HEK293 (cell line): ENCODE data around the gene PKN1.

ENCODE experiments used
- FEZF1 ChIP-seq: fragments of 450-650 bp; formaldehyde crosslinking; IDR thresholded peaks from 2 replicates; pipeline ENCODE4 v1.5.1; 2016; ENCODE audit warnings: missing biosample characterization, missing genetic modification characterization
- GLI4 ChIP-seq: fragments of 450-650 bp; formaldehyde crosslinking; IDR thresholded peaks from 2 replicates; pipeline ENCODE4 v1.5.1; 2016; ENCODE audit warnings: missing biosample characterization, missing genetic modification characterization
- HOXC10 ChIP-seq: sonication (generic); formaldehyde crosslinking; IDR thresholded peaks from 2 replicates; pipeline ENCODE4 v1.8.1; 2023; ENCODE audit warnings: mild to moderate bottlenecking, missing genetic modification reagents
- KLF1 ChIP-seq: fragments of 450-650 bp; formaldehyde crosslinking; IDR thresholded peaks from 2 replicates; pipeline ENCODE4 v1.5.1; 2016; ENCODE audit warnings: missing biosample characterization, missing genetic modification characterization
- KLF16 ChIP-seq: fragments of 450-650 bp; formaldehyde crosslinking; IDR thresholded peaks from 2 replicates; pipeline ENCODE4 v1.5.1; 2017; ENCODE audit warnings: missing biosample characterization, missing genetic modification characterization
- RBAK ChIP-seq: fragments of 450-650 bp; formaldehyde crosslinking; IDR thresholded peaks from 2 replicates; pipeline ENCODE4 v1.5.1; 2016; ENCODE audit warnings: missing biosample characterization, missing genetic modification characterization
- ZBTB7A ChIP-seq: fragments of 450-650 bp; formaldehyde crosslinking; IDR thresholded peaks from 2 replicates; pipeline ENCODE4 v1.5.1; 2016; ENCODE audit warnings: low read depth, missing biosample characterization, missing genetic modification characterization
- ZNF24 ChIP-seq: fragments of 450-650 bp; formaldehyde crosslinking; IDR thresholded peaks from 2 replicates; pipeline ENCODE4 v1.5.1; 2016; ENCODE audit warnings: missing biosample characterization, missing genetic modification characterization
- ZNF248 ChIP-seq: fragments of 450-650 bp; formaldehyde crosslinking; IDR thresholded peaks from 2 replicates; pipeline ENCODE4 v1.5.1; 2017; ENCODE audit warnings: missing biosample characterization, missing genetic modification characterization
- ZNF341 ChIP-seq: fragments of 450-650 bp; formaldehyde crosslinking; IDR thresholded peaks from 2 replicates; pipeline ENCODE4; 2016; ENCODE audit warnings: low read depth, missing biosample characterization, missing genetic modification characterization
- ZNF426 ChIP-seq: fragments of 450-650 bp; formaldehyde crosslinking; IDR thresholded peaks from 2 replicates; pipeline ENCODE4 v1.5.1; 2017; ENCODE audit warnings: missing biosample characterization, missing genetic modification characterization, mild to moderate bottlenecking, inconsistent platforms, moderate library complexity
- ZNF555 ChIP-seq: fragments of 450-650 bp; formaldehyde crosslinking; conservative IDR thresholded peaks from 2 replicates; pipeline ENCODE4 v1.5.1; 2017; ENCODE audit warnings: missing biosample characterization, mild to moderate bottlenecking, missing genetic modification characterization, inconsistent platforms
- ZNF830 ChIP-seq: fragments of 450-650 bp; IDR thresholded peaks from 2 replicates; pipeline ENCODE4 v1.5.0; 2018; ENCODE audit warnings: missing biosample characterization, missing genetic modification characterization, low read depth, mild to moderate bottlenecking, moderate library complexity
- TF ChIP-seq, protein P1 (sequence below): fragments of 450-650 bp; formaldehyde crosslinking; IDR thresholded peaks from 2 replicates; pipeline ENCODE4 v1.5.1; 2016; ENCODE audit warnings: missing biosample characterization, missing genetic modification characterization
- TF ChIP-seq, protein P2 (sequence below): fragments of 450-650 bp; formaldehyde crosslinking; IDR thresholded peaks from 2 replicates; pipeline ENCODE4 v1.5.1; 2016; ENCODE audit warnings: missing biosample characterization, missing genetic modification characterization
- TF ChIP-seq, protein P3 (sequence below): fragments of 450-650 bp; formaldehyde crosslinking; IDR thresholded peaks from 2 replicates; pipeline ENCODE4 v1.5.1; 2016; ENCODE audit warnings: missing biosample characterization, missing genetic modification characterization
- TF ChIP-seq, protein P4 (sequence below): fragments of 450-650 bp; formaldehyde crosslinking; IDR thresholded peaks from 2 replicates; pipeline ENCODE4 v1.5.1; 2017; ENCODE audit warnings: missing biosample characterization, mild to moderate bottlenecking, missing genetic modification characterization, moderate library complexity
- TF ChIP-seq, protein P5 (sequence below): fragments of 450-650 bp; formaldehyde crosslinking; IDR thresholded peaks from 2 replicates; pipeline ENCODE4 v1.5.1; 2016; ENCODE audit warnings: missing biosample characterization, missing genetic modification characterization, borderline replicate concordance
- TF ChIP-seq, protein P6 (sequence below): IDR thresholded peaks from 2 replicates; pipeline ENCODE4 v1.6.1; 2011; ENCODE audit warnings: mild to moderate bottlenecking, low read depth, low read length, borderline replicate concordance

PKN1 gene

DNA sequence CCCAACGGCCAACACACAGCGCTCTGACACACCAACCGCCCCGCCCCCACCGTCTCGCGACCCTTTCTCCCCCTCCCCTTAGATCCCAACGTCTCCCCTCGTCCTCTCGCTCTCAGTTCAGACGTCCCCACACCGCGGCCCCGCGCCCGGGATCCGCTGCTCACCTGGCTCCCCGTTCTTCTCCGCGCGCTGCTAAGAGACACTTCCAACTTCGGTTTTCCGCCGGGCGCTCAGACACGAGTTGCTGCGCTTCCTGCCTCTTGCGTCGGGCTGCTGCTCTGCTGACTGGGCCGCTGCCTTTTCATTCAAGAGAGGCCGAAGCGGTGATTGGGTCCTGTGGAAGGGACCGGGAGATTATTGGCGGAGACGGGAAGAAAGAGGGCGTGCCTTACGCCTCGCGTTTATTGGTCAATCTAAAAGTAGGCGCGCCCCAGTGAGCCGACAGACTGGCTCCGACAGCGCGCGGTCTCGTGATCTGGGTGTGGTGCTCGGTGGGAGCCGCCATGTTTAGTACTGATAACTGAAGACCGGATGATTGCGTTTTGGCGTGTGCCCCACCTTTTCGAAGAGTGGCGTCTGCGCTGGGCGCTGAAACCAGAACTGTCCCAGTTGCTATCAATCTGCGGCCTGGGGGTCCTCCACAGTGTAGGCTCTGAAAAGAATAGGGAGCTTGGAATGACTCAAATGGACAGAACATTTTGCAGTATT lies 13.8 kb upstream of the PKN1 start, which contains the start of gene DDX39A (continued):
- TF ChIP-seq, protein P1, sequence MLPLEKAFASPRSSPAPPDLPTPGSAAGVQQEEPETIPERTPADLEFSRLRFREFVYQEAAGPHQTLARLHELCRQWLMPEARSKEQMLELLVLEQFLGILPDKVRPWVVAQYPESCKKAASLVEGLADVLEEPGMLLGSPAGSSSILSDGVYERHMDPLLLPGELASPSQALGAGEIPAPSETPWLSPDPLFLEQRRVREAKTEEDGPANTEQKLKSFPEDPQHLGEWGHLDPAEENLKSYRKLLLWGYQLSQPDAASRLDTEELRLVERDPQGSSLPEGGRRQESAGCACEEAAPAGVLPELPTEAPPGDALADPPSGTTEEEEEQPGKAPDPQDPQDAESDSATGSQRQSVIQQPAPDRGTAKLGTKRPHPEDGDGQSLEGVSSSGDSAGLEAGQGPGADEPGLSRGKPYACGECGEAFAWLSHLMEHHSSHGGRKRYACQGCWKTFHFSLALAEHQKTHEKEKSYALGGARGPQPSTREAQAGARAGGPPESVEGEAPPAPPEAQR (tag by site-specific recombination): no peak
- TF ChIP-seq ZNF341 (tag by site-specific recombination) (no peak), ZBTB7A (tag by site-specific recombination) (no peak), ZNF830 (tag by site-specific recombination) (no peak), KLF16 (tag by site-specific recombination) (peak; percentile 79; the same call in 1 of the 2 replicates), ZNF248 (tag by site-specific recombination) (no peak), ZNF24 (tag by site-specific recombination) (no peak), RBAK (tag by site-specific recombination) (no peak), ZNF555 (tag by site-specific recombination) (no peak), HOXC10 (CRISPR knock-in tag) (no peak), ZNF426 (tag by site-specific recombination) (no peak), FEZF1 (tag by site-specific recombination) (no peak), GLI4 (tag by site-specific recombination) (no peak), KLF1 (peak; percentile 58)
- TF ChIP-seq, protein P2, sequence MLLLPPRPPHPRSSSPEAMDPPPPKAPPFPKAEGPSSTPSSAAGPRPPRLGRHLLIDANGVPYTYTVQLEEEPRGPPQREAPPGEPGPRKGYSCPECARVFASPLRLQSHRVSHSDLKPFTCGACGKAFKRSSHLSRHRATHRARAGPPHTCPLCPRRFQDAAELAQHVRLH (tag by site-specific recombination): no peak
- TF ChIP-seq, protein P3, sequence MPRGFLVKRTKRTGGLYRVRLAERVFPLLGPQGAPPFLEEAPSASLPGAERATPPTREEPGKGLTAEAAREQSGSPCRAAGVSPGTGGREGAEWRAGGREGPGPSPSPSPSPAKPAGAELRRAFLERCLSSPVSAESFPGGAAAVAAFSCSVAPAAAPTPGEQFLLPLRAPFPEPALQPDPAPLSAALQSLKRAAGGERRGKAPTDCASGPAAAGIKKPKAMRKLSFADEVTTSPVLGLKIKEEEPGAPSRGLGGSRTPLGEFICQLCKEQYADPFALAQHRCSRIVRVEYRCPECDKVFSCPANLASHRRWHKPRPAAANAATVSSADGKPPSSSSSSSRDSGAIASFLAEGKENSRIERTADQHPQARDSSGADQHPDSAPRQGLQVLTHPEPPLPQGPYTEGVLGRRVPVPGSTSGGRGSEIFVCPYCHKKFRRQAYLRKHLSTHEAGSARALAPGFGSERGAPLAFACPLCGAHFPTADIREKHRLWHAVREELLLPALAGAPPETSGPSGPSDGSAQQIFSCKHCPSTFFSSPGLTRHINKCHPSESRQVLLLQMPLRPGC (tag by site-specific recombination): peak; percentile 55; the same call in 1 of the 2 replicates
- TF ChIP-seq, protein P4, sequence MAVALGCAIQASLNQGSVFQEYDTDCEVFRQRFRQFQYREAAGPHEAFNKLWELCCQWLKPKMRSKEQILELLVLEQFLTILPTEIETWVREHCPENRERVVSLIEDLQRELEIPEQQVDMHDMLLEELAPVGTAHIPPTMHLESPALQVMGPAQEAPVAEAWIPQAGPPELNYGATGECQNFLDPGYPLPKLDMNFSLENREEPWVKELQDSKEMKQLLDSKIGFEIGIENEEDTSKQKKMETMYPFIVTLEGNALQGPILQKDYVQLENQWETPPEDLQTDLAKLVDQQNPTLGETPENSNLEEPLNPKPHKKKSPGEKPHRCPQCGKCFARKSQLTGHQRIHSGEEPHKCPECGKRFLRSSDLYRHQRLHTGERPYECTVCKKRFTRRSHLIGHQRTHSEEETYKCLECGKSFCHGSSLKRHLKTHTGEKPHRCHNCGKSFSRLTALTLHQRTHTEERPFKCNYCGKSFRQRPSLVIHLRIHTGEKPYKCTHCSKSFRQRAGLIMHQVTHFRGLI: peak; percentile 57
- TF ChIP-seq, protein P5, sequence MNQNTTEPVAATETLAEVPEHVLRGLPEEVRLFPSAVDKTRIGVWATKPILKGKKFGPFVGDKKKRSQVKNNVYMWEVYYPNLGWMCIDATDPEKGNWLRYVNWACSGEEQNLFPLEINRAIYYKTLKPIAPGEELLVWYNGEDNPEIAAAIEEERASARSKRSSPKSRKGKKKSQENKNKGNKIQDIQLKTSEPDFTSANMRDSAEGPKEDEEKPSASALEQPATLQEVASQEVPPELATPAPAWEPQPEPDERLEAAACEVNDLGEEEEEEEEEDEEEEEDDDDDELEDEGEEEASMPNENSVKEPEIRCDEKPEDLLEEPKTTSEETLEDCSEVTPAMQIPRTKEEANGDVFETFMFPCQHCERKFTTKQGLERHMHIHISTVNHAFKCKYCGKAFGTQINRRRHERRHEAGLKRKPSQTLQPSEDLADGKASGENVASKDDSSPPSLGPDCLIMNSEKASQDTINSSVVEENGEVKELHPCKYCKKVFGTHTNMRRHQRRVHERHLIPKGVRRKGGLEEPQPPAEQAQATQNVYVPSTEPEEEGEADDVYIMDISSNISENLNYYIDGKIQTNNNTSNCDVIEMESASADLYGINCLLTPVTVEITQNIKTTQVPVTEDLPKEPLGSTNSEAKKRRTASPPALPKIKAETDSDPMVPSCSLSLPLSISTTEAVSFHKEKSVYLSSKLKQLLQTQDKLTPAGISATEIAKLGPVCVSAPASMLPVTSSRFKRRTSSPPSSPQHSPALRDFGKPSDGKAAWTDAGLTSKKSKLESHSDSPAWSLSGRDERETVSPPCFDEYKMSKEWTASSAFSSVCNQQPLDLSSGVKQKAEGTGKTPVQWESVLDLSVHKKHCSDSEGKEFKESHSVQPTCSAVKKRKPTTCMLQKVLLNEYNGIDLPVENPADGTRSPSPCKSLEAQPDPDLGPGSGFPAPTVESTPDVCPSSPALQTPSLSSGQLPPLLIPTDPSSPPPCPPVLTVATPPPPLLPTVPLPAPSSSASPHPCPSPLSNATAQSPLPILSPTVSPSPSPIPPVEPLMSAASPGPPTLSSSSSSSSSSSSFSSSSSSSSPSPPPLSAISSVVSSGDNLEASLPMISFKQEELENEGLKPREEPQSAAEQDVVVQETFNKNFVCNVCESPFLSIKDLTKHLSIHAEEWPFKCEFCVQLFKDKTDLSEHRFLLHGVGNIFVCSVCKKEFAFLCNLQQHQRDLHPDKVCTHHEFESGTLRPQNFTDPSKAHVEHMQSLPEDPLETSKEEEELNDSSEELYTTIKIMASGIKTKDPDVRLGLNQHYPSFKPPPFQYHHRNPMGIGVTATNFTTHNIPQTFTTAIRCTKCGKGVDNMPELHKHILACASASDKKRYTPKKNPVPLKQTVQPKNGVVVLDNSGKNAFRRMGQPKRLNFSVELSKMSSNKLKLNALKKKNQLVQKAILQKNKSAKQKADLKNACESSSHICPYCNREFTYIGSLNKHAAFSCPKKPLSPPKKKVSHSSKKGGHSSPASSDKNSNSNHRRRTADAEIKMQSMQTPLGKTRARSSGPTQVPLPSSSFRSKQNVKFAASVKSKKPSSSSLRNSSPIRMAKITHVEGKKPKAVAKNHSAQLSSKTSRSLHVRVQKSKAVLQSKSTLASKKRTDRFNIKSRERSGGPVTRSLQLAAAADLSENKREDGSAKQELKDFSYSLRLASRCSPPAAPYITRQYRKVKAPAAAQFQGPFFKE (tag by site-specific recombination): no peak
- TF ChIP-seq, protein P6, sequence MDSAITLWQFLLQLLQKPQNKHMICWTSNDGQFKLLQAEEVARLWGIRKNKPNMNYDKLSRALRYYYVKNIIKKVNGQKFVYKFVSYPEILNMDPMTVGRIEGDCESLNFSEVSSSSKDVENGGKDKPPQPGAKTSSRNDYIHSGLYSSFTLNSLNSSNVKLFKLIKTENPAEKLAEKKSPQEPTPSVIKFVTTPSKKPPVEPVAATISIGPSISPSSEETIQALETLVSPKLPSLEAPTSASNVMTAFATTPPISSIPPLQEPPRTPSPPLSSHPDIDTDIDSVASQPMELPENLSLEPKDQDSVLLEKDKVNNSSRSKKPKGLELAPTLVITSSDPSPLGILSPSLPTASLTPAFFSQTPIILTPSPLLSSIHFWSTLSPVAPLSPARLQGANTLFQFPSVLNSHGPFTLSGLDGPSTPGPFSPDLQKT: no peak
